HG03439 (cell line): ENCODE measurements around the gene RAP1GAP2.
"Not testable (repeated sequence)": the region's sequence is repeated elsewhere in the genome, so short reads cannot be mapped to it uniquely, and the experiment has no call there.

Source experiments
- ATAC-seq: cut with Tn5 transposase; IDR thresholded peaks from one replicate; pipeline ENCODE4 v1.9.1; 2021; ENCODE audit warnings: mild to moderate bottlenecking, moderate library complexity; ENCODE audit not compliant: unreplicated experiment

The RAP1GAP2 gene

GRCh38 chr17:2963332-2964027 is 167.2 kb downstream of the RAP1GAP2 start:
- ATAC-seq = no peak

- ATAC-seq = no peak
Measured at GRCh38 chr17:2964028-2964356, 167.8 kb downstream of the RAP1GAP2 start.

GRCh38 chr17:2964370-2964769 is 168.1 kb downstream of the RAP1GAP2 start:
- no peak for ATAC-seq

- no peak for ATAC-seq
Measured at GRCh38 chr17:2964831-2965230, 168.6 kb downstream of the RAP1GAP2 start.

GRCh38 chr17:2965621-2966595 is 169.7 kb downstream of the RAP1GAP2 start:
- ATAC-seq = no peak

GRCh38 chr17:2967515-2967914 is 171.3 kb downstream of the RAP1GAP2 start:
- no peak for ATAC-seq

GRCh38 chr17:2971851-2972250 is 175.6 kb downstream of the RAP1GAP2 start:
- ATAC-seq = no peak

- no peak for ATAC-seq
Measured at GRCh38 chr17:2972749-2973148, 176.5 kb downstream of the RAP1GAP2 start.

- no peak for ATAC-seq
Measured at GRCh38 chr17:2974347-2974746, 178.1 kb downstream of the RAP1GAP2 start.

- ATAC-seq = no peak
Measured at GRCh38 chr17:2975469-2975958, 179.3 kb downstream of the RAP1GAP2 start.

- no peak for ATAC-seq
Measured at GRCh38 chr17:2977157-2977556, 180.9 kb downstream of the RAP1GAP2 start.

GRCh38 chr17:2978116-2978515 is 181.9 kb downstream of the RAP1GAP2 start:
- ATAC-seq = no peak

- no peak for ATAC-seq
Measured at GRCh38 chr17:2978991-2979390, 182.8 kb downstream of the RAP1GAP2 start.

- no peak for ATAC-seq
Measured at GRCh38 chr17:2980211-2980903, 184.1 kb downstream of the RAP1GAP2 start.

GRCh38 chr17:2980904-2981246 is 184.6 kb downstream of the RAP1GAP2 start:
- ATAC-seq = no peak

GRCh38 chr17:2981325-2981724 is 185.1 kb downstream of the RAP1GAP2 start:
- no peak for ATAC-seq

GRCh38 chr17:2982854-2983253 is 186.6 kb downstream of the RAP1GAP2 start:
- no peak for ATAC-seq

- ATAC-seq = no peak
Measured at GRCh38 chr17:2983255-2983654, 187.0 kb downstream of the RAP1GAP2 start.

- ATAC-seq = no peak
Measured at GRCh38 chr17:2985318-2985717, 189.1 kb downstream of the RAP1GAP2 start.

- no peak for ATAC-seq
Measured at GRCh38 chr17:2986925-2987324, 190.7 kb downstream of the RAP1GAP2 start.

GRCh38 chr17:2989396-2989795 is 193.2 kb downstream of the RAP1GAP2 start:
- not testable (repeated sequence) for ATAC-seq
